ENCODE data around the gene TNRC18. TPM values are rescaled to one million over a fixed set of nuclear protein-coding genes. Genes with fewer than 3 reads are reported as not detected.

The TNRC18 gene
- total and polyA plus RNA-seq, 9 of the 15 experiments (the other 6 are each of a cell fraction or from before 2014, with no cell fraction given), result 0.03 to 43.2 (median 18.0) TPM

GRCh38 chr7:5457245-5457735, 33.7 kb upstream of the TNRC18 start (continued):
- TF ChIP-seq DEAF1 (CRISPR knock-in tag; IDR thresholded peaks at IDR 0.05), result no peak
- no peak for TF ChIP-seq TAF9B (IDR thresholded peaks at IDR 0.05; ENCODE audit: partially characterized antibody)
- no peak for TF ChIP-seq FOXJ2 (tag; IDR thresholded peaks at IDR 0.05)
- no peak for TF ChIP-seq JUNB (CRISPR knock-in tag; conservative IDR thresholded peaks at IDR 0.05)
- TF ChIP-seq LCOR (CRISPR knock-in tag; IDR thresholded peaks at IDR 0.05), result no peak
- no peak for TF ChIP-seq RBFOX2 (IDR thresholded peaks at IDR 0.05; ENCODE audit: low read depth, low read length)
- TF ChIP-seq ILK (tag; IDR thresholded peaks at IDR 0.05; ENCODE audit: borderline replicate concordance, low read depth), result no peak
- peak; percentile 71 for TF ChIP-seq BRD9 (IDR thresholded peaks at IDR 0.05; ENCODE audit: low read depth, partially characterized antibody)
- TF ChIP-seq NR4A1 (CRISPR knock-in tag; IDR thresholded peaks at IDR 0.05), result no peak
- TF ChIP-seq NR4A1 (tag; IDR thresholded peaks at IDR 0.05), result 0 out of 2 replicates have a peak, but pooled peaks have one; percentile 33
- TF ChIP-seq ZBTB5 (IDR thresholded peaks at IDR 0.05), result no peak
- TF ChIP-seq TRIM25 (IDR thresholded peaks at IDR 0.05; ENCODE audit: borderline replicate concordance), result no peak
- TF ChIP-seq IRF2 (CRISPR knock-in tag; IDR thresholded peaks at IDR 0.05), result no peak
- no peak for TF ChIP-seq SMC3 (conservative IDR thresholded peaks at IDR 0.05; ENCODE audit: insufficient read depth, low read depth, low read length)
- no peak for TF ChIP-seq SREBF1 (IDR thresholded peaks at IDR 0.05; ENCODE audit: borderline replicate concordance, low read depth, low read length)
- TF ChIP-seq RFX7 (CRISPR knock-in tag; IDR thresholded peaks at IDR 0.05), result no peak
- no peak for TF ChIP-seq NR0B1 (IDR thresholded peaks at IDR 0.05; ENCODE audit: partially characterized antibody)
- TF ChIP-seq KLF6 (CRISPR knock-in tag; IDR thresholded peaks at IDR 0.05; ENCODE audit: borderline replicate concordance), result no peak
- TF ChIP-seq ZNF165 (CRISPR knock-in tag; IDR thresholded peaks at IDR 0.05; ENCODE audit: borderline replicate concordance), result no peak
- TF ChIP-seq BCOR (IDR thresholded peaks at IDR 0.05), result peak; percentile 85
- no peak for TF ChIP-seq ADNP (tag; IDR thresholded peaks at IDR 0.05)
- no peak for TF ChIP-seq NFIX (CRISPR knock-in tag; IDR thresholded peaks at IDR 0.05; ENCODE audit: low read depth)
- TF ChIP-seq BDP1 (IDR thresholded peaks at IDR 0.05; ENCODE audit: insufficient read depth, insufficient read length), result no peak
- no peak for TF ChIP-seq KLF1 (tag; IDR thresholded peaks at IDR 0.05)
